HepG2 (cell line): Measurements from ENCODE around the gene PLPPR3. TPM values are rescaled to one million over a fixed set of nuclear protein-coding genes. Genes with fewer than 3 reads are reported as not detected.

Source experiments
- ARNT2 ChIP-seq: sonication (generic); formaldehyde crosslinking; IDR thresholded peaks from 2 replicates; pipeline ENCODE4 v1.8.0; 2022; ENCODE audit warnings: mild to moderate bottlenecking, low read depth, missing genetic modification reagents, moderate library complexity
- BCL3 ChIP-seq: sonication (generic); formaldehyde crosslinking; IDR thresholded peaks from 2 replicates; pipeline ENCODE4 v1.5.1; 2020; ENCODE audit warnings: mild to moderate bottlenecking, missing genetic modification reagents, moderate library complexity
- BHLHE40 ChIP-seq: IDR thresholded peaks from 2 replicates; pipeline ENCODE4 v1.6.1; 2011; ENCODE audit warnings: low read length, improper control_type of control experiment
- GABPA ChIP-seq, 2 experiments: IDR thresholded peaks; 2 replicates each; pipeline ENCODE4 v1.6.1; 2011 to 2016; ENCODE audit warnings: low read depth in 2 of 2, low read length in 1 of 2, missing biosample characterization in 1 of 2, missing genetic modification characterization in 1 of 2
- GTF2F1 ChIP-seq: fragments of 150-350 bp; IDR thresholded peaks from 2 replicates; pipeline ENCODE4 v1.6.1; 2014; ENCODE audit warnings: low read length
- HIVEP1 ChIP-seq: sonication (generic); formaldehyde crosslinking; IDR thresholded peaks from 2 replicates; pipeline ENCODE4 v1.4.0; 2020; ENCODE audit warnings: mild to moderate bottlenecking, missing genetic modification reagents
- KAT7 ChIP-seq: IDR thresholded peaks from 2 replicates; pipeline ENCODE4 v1.6.1; 2018; ENCODE audit warnings: borderline replicate concordance, missing compliant biosample characterization
- KLF9 ChIP-seq: IDR thresholded peaks from 2 replicates; pipeline ENCODE4 v1.6.1; 2016; ENCODE audit warnings: low read depth
- MAZ ChIP-seq, 2 experiments: sonication (generic) in 1 of 2; formaldehyde crosslinking in 1 of 2; IDR thresholded peaks; 2 replicates each; pipeline versions ENCODE4 v1.5.0 to v1.6.1; 2012 to 2020; ENCODE audit warnings: low read depth in 2 of 2, mild to moderate bottlenecking in 2 of 2, borderline replicate concordance in 1 of 2, improper control_type of control experiment in 1 of 2, low read length in 1 of 2, missing genetic modification reagents in 1 of 2, moderate library complexity in 1 of 2
- MEIS1 ChIP-seq: sonication (generic); formaldehyde crosslinking; IDR thresholded peaks from 2 replicates; pipeline ENCODE4 v1.9.0; 2021; ENCODE audit warnings: mild to moderate bottlenecking, missing genetic modification reagents, moderate library complexity, borderline replicate concordance
- MIER2 ChIP-seq: IDR thresholded peaks from 2 replicates; pipeline ENCODE4 v1.6.1; 2016; ENCODE audit warnings: missing biosample characterization, missing genetic modification reagents
- PBX3 ChIP-seq: sonication (generic); formaldehyde crosslinking; IDR thresholded peaks from 2 replicates; pipeline ENCODE4 v1.8.1; 2023; ENCODE audit warnings: missing genetic modification reagents, inconsistent platforms, borderline replicate concordance
- POLR2A ChIP-seq, 2 experiments: IDR thresholded peaks; 2 replicates each; pipeline ENCODE4 v1.6.1; 2011; ENCODE audit warnings: low read depth in 2 of 2, low read length in 2 of 2, mild to moderate bottlenecking in 1 of 2, moderate library complexity in 1 of 2; ENCODE audit not compliant: insufficient read depth in 1 of 2
- RFXANK ChIP-seq: IDR thresholded peaks from 2 replicates; pipeline ENCODE4 v1.6.1; 2016
- SP4 ChIP-seq: sonication (generic); formaldehyde crosslinking; IDR thresholded peaks from 2 replicates; pipeline ENCODE4 v1.8.1; 2023; ENCODE audit warnings: mild to moderate bottlenecking, missing genetic modification reagents
- TFE3 ChIP-seq: IDR thresholded peaks from 2 replicates; pipeline ENCODE4 v1.6.1; 2016
- ZFY ChIP-seq: sonication (generic); formaldehyde crosslinking; IDR thresholded peaks from 2 replicates; pipeline ENCODE4 v1.4.0; 2020; ENCODE audit warnings: missing genetic modification reagents
- ZNF225 ChIP-seq: sonication (generic); formaldehyde crosslinking; IDR thresholded peaks from 2 replicates; pipeline ENCODE4 v1.4.0; 2020; ENCODE audit warnings: mild to moderate bottlenecking, missing genetic modification reagents
- ZNF317 ChIP-seq: sonication (generic); formaldehyde crosslinking; IDR thresholded peaks from 2 replicates; pipeline ENCODE4 v1.5.0; 2020; ENCODE audit warnings: mild to moderate bottlenecking, missing genetic modification reagents
- ZNF678 ChIP-seq: sonication (generic); formaldehyde crosslinking; IDR thresholded peaks from 2 replicates; pipeline ENCODE4 v1.4.0; 2020; ENCODE audit warnings: mild to moderate bottlenecking, missing genetic modification reagents
- polyA plus RNA-seq, 8 experiments: library from polyadenylated mRNA; depleted of rRNA in 3 of 8; stranded (reverse) in 7 of 8; unstranded in 1 of 8; fragments of >200 nt; fragmentation: Illumina TruSeq in 4 of 8; extraction: Trizol in 4 of 8; gene quantifications; 2 replicates each; pipeline versions ENCODE4 v1.2.1 to v1.2.3, GENCODE V29; 2011 to 2016; ENCODE audit warnings: low read depth in 4 of 8, missing spikeins in 1 of 8, mixed read lengths in 1 of 8; ENCODE audit not compliant: insufficient read depth in 1 of 8
- total RNA-seq, 5 experiments: library from RNA; depleted of rRNA; stranded (reverse); fragments of >200 nt; fragmentation: Illumina TruSeq; extraction: Trizol; gene quantifications; 2 replicates each; pipeline ENCODE4 v1.2.3, GENCODE V29; 2016; ENCODE audit warnings: low read depth in 1 of 5
- TF ChIP-seq, protein P1 (sequence below), 2 experiments: sonication (generic) in 1 of 2; formaldehyde crosslinking in 1 of 2; IDR thresholded peaks; 2 replicates each; pipeline versions ENCODE4 v1.4.0 to v1.6.1; 2016 to 2020; ENCODE audit warnings: borderline replicate concordance in 1 of 2, low read depth in 1 of 2, mild to moderate bottlenecking in 1 of 2, missing genetic modification reagents in 1 of 2

Gene PLPPR3
- total and polyA plus RNA-seq, 2 of the 13 experiments (the other 11 are each of a cell fraction or from before 2014, with no cell fraction given) = 0.07 to 0.16 TPM

DNA sequence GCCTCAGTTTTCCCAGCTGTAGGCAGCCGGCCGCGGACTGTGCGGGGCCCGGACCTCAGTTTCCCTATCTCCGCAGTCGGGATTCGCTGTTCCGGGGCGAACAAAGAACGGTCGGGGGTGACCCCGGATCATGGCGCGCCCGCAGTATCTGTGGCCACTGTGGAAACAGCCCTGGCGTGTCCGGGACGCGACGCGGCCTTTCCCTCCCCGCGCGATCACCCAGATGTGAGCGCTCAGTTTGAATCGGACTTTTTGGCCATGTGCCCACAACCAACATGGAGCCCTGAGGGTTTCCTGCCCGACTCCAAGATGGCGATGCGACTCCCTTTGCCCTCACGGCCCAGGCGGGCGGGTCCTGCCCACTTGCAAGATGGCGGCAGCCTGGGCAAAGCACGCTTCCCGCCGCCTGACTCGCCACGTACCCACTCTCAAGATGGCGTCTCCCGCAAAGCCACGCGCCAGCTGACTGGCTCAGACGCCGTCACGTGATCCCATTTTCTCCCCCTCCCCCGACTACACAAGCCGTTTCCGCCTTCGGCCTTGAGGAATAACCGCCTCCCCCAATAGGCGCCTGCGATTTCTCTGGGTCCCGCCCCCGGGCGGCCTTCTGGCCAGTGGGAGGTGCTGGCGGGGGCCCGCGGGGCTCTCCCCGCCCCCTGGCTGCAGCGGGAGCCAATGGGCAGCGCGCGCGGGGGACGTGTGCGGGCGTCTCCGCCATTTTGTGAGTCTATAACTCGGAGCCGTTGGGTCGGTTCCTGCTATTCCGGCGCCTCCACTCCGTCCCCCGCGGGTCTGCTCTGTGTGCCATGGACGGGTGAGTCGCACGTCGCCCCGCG, 24.8 kb downstream of the PLPPR3 start, which contains the start of gene PTBP1 (continued):
- peak; percentile 38; the same call in 1 of the 2 replicates for TF ChIP-seq MAZ (IDR thresholded peaks at IDR 0.05; ENCODE audit: borderline replicate concordance, low read depth, low read length)
- no peak; the same call in 1 of the 2 replicates for TF ChIP-seq MAZ (CRISPR knock-in tag; IDR thresholded peaks at IDR 0.05; ENCODE audit: low read depth)
- peak; percentile 80; the same call in 1 of the 2 replicates for TF ChIP-seq BHLHE40
- peak; percentile 56; the same call in 1 of the 2 replicates for TF ChIP-seq MEIS1 (CRISPR knock-in tag)
- TF ChIP-seq ZFY (CRISPR knock-in tag) = peak; percentile 91
- peak; percentile 86 for TF ChIP-seq GTF2F1
- peak; percentile 39; the same call in 1 of the 2 replicates for TF ChIP-seq RFXANK (CRISPR knock-in tag)
- TF ChIP-seq TFE3 (CRISPR knock-in tag) = peak; percentile 92
- TF ChIP-seq KLF9 = no peak
- no peak for TF ChIP-seq ZNF225 (CRISPR knock-in tag)
- peak; percentile 89 to 94 for TF ChIP-seq POLR2A (IDR thresholded peaks at IDR 0.05; ENCODE audit: insufficient read depth in 1 of 2, low read depth in 2 of 2, low read length in 2 of 2)
- peak; percentile 75; the same call in 1 of the 2 replicates for TF ChIP-seq ZNF317
- peak; percentile 67 for TF ChIP-seq HIVEP1 (CRISPR knock-in tag)
- no peak for TF ChIP-seq BCL3
- peak; percentile 21; the same call in 1 of the 2 replicates for TF ChIP-seq KAT7 (CRISPR knock-in tag)
- TF ChIP-seq SP4 (CRISPR knock-in tag) = peak; percentile 95
- peak; percentile 48; the same call in 1 of the 2 replicates for TF ChIP-seq GABPA (IDR thresholded peaks at IDR 0.05; ENCODE audit: low read depth, low read length)
- TF ChIP-seq GABPA (CRISPR knock-in tag; IDR thresholded peaks at IDR 0.05; ENCODE audit: low read depth) = peak; percentile 86
- TF ChIP-seq, protein P1, sequence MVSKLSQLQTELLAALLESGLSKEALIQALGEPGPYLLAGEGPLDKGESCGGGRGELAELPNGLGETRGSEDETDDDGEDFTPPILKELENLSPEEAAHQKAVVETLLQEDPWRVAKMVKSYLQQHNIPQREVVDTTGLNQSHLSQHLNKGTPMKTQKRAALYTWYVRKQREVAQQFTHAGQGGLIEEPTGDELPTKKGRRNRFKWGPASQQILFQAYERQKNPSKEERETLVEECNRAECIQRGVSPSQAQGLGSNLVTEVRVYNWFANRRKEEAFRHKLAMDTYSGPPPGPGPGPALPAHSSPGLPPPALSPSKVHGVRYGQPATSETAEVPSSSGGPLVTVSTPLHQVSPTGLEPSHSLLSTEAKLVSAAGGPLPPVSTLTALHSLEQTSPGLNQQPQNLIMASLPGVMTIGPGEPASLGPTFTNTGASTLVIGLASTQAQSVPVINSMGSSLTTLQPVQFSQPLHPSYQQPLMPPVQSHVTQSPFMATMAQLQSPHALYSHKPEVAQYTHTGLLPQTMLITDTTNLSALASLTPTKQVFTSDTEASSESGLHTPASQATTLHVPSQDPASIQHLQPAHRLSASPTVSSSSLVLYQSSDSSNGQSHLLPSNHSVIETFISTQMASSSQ (IDR thresholded peaks at IDR 0.05; ENCODE audit: low read depth) = no peak
- TF ChIP-seq, protein P1 (CRISPR knock-in tag; IDR thresholded peaks at IDR 0.05; ENCODE audit: borderline replicate concordance) = peak; percentile 82
- TF ChIP-seq PBX3 (CRISPR knock-in tag) = no peak
- peak; percentile 39; the same call in 1 of the 2 replicates for TF ChIP-seq ARNT2 (CRISPR knock-in tag)
- no peak for TF ChIP-seq ZNF678 (CRISPR knock-in tag)
- TF ChIP-seq MIER2 (CRISPR knock-in tag) = no peak; the same call in 1 of the 2 replicates
